DND-41 (cell line): ENCODE data around the gene SLC39A12.

ENCODE experiments used
- EZH2 ChIP-seq: IDR thresholded peaks from 3 replicates; pipeline ENCODE4 v1.6.1; 2012; ENCODE audit warnings: borderline replicate concordance, low read depth, mild to moderate bottlenecking, moderate library complexity, low read length, inconsistent platforms; ENCODE audit not compliant: severe bottlenecking
- TF ChIP-seq, protein P1 (sequence below): IDR thresholded peaks from 2 replicates; pipeline ENCODE4 v1.5.1; 2012; ENCODE audit warnings: borderline replicate concordance, low read length, moderate library complexity, mild to moderate bottlenecking; ENCODE audit not compliant: poor library complexity, severe bottlenecking; ENCODE audit errors: extremely low read depth

- TF ChIP-seq, protein P1, sequence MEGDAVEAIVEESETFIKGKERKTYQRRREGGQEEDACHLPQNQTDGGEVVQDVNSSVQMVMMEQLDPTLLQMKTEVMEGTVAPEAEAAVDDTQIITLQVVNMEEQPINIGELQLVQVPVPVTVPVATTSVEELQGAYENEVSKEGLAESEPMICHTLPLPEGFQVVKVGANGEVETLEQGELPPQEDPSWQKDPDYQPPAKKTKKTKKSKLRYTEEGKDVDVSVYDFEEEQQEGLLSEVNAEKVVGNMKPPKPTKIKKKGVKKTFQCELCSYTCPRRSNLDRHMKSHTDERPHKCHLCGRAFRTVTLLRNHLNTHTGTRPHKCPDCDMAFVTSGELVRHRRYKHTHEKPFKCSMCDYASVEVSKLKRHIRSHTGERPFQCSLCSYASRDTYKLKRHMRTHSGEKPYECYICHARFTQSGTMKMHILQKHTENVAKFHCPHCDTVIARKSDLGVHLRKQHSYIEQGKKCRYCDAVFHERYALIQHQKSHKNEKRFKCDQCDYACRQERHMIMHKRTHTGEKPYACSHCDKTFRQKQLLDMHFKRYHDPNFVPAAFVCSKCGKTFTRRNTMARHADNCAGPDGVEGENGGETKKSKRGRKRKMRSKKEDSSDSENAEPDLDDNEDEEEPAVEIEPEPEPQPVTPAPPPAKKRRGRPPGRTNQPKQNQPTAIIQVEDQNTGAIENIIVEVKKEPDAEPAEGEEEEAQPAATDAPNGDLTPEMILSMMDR: no peak
- no peak for TF ChIP-seq EZH2
Observed at GRCh38 chr10:17914169-17915045, 37.3 kb upstream of the SLC39A12 start.
